Pancreas (tissue), 10 donors: ENCODE results near the gene LHFPL2. TPM values are rescaled to one million over a fixed set of nuclear protein-coding genes. Genes with fewer than 3 reads are reported as not detected.

Experiments used
- ATAC-seq, 4 donors: fragments of 200-7000 bp; cut with Tn5 transposase; one replicate each; pipeline versions ENCODE4 v1.8.0 to v1.9.1; 2020; ENCODE audit warnings: mild to moderate bottlenecking in 4 of 4, moderate library complexity in 4 of 4
- DNase-seq, 6 donors: peaks; one replicate each; pipeline ENCODE4 v3.0.0-alpha.2; 2020
- FAIRE-seq: peaks from 2 replicates; lab custom pipeline; 2012; peaks lifted over from hg19 to GRCh38; lab: Jason Lieb, UNC
- H3K27ac ChIP-seq, 4 donors: fragments of 200-600 bp; sonication (generic); 1 replicate in 3 of 4; 2 replicates in 1 of 4; pipeline versions ENCODE4 v1.5.0 to v1.8.0; 2020
- H3K27me3 ChIP-seq, 4 donors: fragments of 200-600 bp; one replicate each; pipeline ENCODE4 v1.8.0; 2021
- H3K36me3 ChIP-seq, 3 donors: fragments of 200-600 bp; sonication (generic) in 1 of 3; one replicate each; pipeline versions ENCODE4 v1.5.0 to v1.8.0; 2020 to 2021
- H3K4me1 ChIP-seq, 3 donors: fragments of 200-600 bp; one replicate each; pipeline ENCODE4 v1.8.0; 2021
- H3K4me3 ChIP-seq, 4 donors: fragments of 200-600 bp; sonication (generic) in 2 of 4; one replicate each; pipeline versions ENCODE4 v1.5.0 to v1.8.0; 2020 to 2021
- H3K9me3 ChIP-seq, 4 donors: fragments of 200-600 bp; one replicate each; pipeline ENCODE4 v1.8.0; 2021
- whole genome bisulfite sequencing, 2 donors: extraction: QIAGEN DNeasy Blood & Tissue Kit; methylation state at CpG; one replicate each; pipeline ENCODE4 v1.1.7; 2013; 5-methylcytosine and 5-hydroxymethylcytosine counted together
- intact Hi-C, 3 donors: fragments of 100-400 bp; cut with DNase I; formaldehyde crosslinking; loops; one replicate each; pipeline versions ENCODE4 v1.11.1 to v1.14.2; 2022
- polyA plus RNA-seq, 2 donors: library from polyadenylated mRNA; stranded (reverse); fragments of 200-250 nt; gene quantifications; one replicate each; pipeline ENCODE4 v1.2.3, GENCODE V29; 2013
- total RNA-seq, 6 donors: library from RNA; stranded (reverse); fragmentation: NEBNext Ultra II Directional in 4 of 6; extraction: Animal tissue kit (Norgen Biotek cat#: 25700) in 4 of 6; gene quantifications; one replicate each; pipeline versions ENCODE4 v1.2.1 to v1.2.4, GENCODE V29; 2021 to 2023
- TF ChIP-seq, protein P1 (sequence below), 4 donors: fragments of 200-600 bp; sonication (generic) in 3 of 4; IDR thresholded peaks; one replicate each; pipeline versions ENCODE4 v1.5.0 to v1.8.0; 2021; ENCODE audit warnings: antibody characterized with exemption in 4 of 4
- donor health status: healthy with polysubstance abuse.
- donor health status: DM: no; HTN: no; CAD: no; lungs with moderate emphysema.
- donor health status: DM: no; HTN: no; CAD: no.
- donor health status: control.
- donor health status: control.
- donor health status: Bipolar disorder and iron deficiency.
- donor health status: DM: yes; HTN: yes; CAD: no.
- donor health status: DM: no; HTN: no; CAD: no.
- donor health status: DM: no; HTN: no; CAD: no.
- donor health status: DM: yes; HTN: yes; CAD: no.

The LHFPL2 gene
- total and polyA plus RNA-seq, 8 donors = 4.0 to 28.4 (median 13.0) TPM

DNA sequence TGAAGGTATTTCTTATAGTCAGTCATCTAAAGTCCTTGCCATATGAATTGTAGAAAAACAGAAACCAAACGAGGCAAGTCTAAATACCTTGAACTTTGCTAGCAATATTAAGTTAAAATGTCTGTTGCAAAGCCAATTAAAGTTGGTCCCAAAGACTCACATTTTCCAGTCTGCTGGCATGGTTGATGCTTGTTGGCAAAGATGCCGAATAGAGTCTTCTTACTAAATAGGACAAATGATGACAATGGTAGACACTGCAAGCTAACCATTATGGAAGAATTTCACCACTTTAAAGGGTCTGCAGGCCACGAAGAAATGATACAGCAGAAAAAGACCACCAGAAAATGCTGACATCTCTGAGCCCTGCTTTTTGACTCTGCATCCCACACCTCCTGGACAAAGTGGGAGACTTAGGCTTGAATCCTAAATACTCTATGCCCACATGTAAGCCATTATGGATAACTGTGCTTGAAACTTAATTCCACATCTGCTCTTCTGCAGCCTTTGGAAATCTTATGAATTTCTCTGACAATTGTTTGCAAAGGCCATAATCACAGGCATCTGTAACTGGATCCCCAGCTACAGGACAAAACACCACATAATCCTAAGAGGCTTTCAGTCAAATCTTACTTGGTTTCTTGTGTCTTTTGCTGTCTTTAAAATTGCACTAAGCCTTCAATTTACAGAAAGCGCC lies 61.3 kb downstream of the LHFPL2 start:
- Histone ChIP-seq H3K4me1 (peaks cover 0 to 32% (median 30%) of the 10 kb centered on the region in 3 donors), H3K27ac (peak overlapping the region in 1 of 4 donors; percentile 29), H3K9me3 (no peaks in the 10 kb centered on the region), H3K4me3 (no peak overlapping the region), H3K36me3 (no peaks in the 10 kb centered on the region), H3K27me3 (no peaks in the 10 kb centered on the region)
- FAIRE-seq = no peak
- intact Hi-C loops = no loop called here
- TF ChIP-seq, protein P1, sequence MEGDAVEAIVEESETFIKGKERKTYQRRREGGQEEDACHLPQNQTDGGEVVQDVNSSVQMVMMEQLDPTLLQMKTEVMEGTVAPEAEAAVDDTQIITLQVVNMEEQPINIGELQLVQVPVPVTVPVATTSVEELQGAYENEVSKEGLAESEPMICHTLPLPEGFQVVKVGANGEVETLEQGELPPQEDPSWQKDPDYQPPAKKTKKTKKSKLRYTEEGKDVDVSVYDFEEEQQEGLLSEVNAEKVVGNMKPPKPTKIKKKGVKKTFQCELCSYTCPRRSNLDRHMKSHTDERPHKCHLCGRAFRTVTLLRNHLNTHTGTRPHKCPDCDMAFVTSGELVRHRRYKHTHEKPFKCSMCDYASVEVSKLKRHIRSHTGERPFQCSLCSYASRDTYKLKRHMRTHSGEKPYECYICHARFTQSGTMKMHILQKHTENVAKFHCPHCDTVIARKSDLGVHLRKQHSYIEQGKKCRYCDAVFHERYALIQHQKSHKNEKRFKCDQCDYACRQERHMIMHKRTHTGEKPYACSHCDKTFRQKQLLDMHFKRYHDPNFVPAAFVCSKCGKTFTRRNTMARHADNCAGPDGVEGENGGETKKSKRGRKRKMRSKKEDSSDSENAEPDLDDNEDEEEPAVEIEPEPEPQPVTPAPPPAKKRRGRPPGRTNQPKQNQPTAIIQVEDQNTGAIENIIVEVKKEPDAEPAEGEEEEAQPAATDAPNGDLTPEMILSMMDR (IDR thresholded peaks at IDR 0.05) = no peak
- DNase-seq = no peak
- peak in 1 of 4 donors; percentile 8 for ATAC-seq
- WGBS, 2 donors = 73 to 81% methylated on average over 4 of the region's 4 CpGs

GRCh38 chr5:78586251-78586650 lies 62.3 kb downstream of the LHFPL2 start:
- no peak for DNase-seq
- 89 to 94% methylated on average over 6 of the region's 6 CpGs for WGBS, 2 donors
- H3K27ac ChIP-seq = no peak overlapping the region

GRCh38 chr5:78578015-78578414 lies 70.6 kb downstream of the LHFPL2 start:
- DNase-seq (no peak), ATAC-seq (no peak), FAIRE-seq (no peak)
- Histone ChIP-seq H3K4me3 (no peak overlapping the region), H3K9me3 (no peaks in the 10 kb centered on the region), H3K4me1 (peaks cover 0 to 5% (median 0%) of the 10 kb centered on the region in 3 donors), H3K27me3 (no peaks in the 10 kb centered on the region), H3K36me3 (no peaks in the 10 kb centered on the region), H3K27ac (no peak overlapping the region)
- TF ChIP-seq, protein P1 (IDR thresholded peaks at IDR 0.05) = no peak
- intact Hi-C loops = no loop called here

More at GRCh38 chr5:78586251-78586650, 62.3 kb downstream of the LHFPL2 start:
- TF ChIP-seq, protein P1 (IDR thresholded peaks at IDR 0.05) = no peak
- intact Hi-C loops = no loop called here
- H3K4me3 ChIP-seq = no peak overlapping the region
- peak in 2 of 4 donors; percentile 48 to 56 for ATAC-seq
- no peak for FAIRE-seq
- no peaks in the 10 kb centered on the region for H3K9me3 ChIP-seq
- H3K27me3 ChIP-seq = no peaks in the 10 kb centered on the region
- H3K36me3 ChIP-seq = no peaks in the 10 kb centered on the region
- H3K4me1 ChIP-seq = peaks cover 0 to 23% (median 22%) of the 10 kb centered on the region in 3 donors

- FAIRE-seq (no peak), DNase-seq (no peak), ATAC-seq (peak in 2 of 4 donors; percentile 17 to 29)
- peaks cover 0 to 5% (median 0%) of the 10 kb centered on the region in 3 donors for H3K4me1 ChIP-seq
- H3K36me3 ChIP-seq = no peaks in the 10 kb centered on the region
- WGBS, 2 donors = 83 to 84% methylated on average over 8 of the region's 8 CpGs
- H3K27me3 ChIP-seq = no peaks in the 10 kb centered on the region
- TF ChIP-seq, protein P1 (IDR thresholded peaks at IDR 0.05) = no peak
- H3K27ac ChIP-seq = no peak overlapping the region
- no peaks in the 10 kb centered on the region for H3K9me3 ChIP-seq
- no peak overlapping the region for H3K4me3 ChIP-seq
- intact Hi-C loops = no loop called here
Observed at GRCh38 chr5:78577071-78577807, 71.3 kb downstream of the LHFPL2 start.
